Stimulated activated CD4-positive, alpha-beta T cell treated with anti-CD3 and anti-CD28 coated beads, Interleukin-4, amount 100 ng/mL, for 4 hours (primary cell): ENCODE results near the gene AACS.
"Not testable (repeated sequence)": the region's sequence is repeated elsewhere in the genome, so short reads cannot be mapped to it uniquely, and the experiment has no call there.

ENCODE experiments used
- DNase-seq, 2 experiments: peaks; one replicate each; pipeline ENCODE4 v3.0.0-alpha.2; 2020

AACS gene

GRCh38 chr12:125092872-125093680 is 27.8 kb downstream of the AACS start:
- no peak for DNase-seq

DNA sequence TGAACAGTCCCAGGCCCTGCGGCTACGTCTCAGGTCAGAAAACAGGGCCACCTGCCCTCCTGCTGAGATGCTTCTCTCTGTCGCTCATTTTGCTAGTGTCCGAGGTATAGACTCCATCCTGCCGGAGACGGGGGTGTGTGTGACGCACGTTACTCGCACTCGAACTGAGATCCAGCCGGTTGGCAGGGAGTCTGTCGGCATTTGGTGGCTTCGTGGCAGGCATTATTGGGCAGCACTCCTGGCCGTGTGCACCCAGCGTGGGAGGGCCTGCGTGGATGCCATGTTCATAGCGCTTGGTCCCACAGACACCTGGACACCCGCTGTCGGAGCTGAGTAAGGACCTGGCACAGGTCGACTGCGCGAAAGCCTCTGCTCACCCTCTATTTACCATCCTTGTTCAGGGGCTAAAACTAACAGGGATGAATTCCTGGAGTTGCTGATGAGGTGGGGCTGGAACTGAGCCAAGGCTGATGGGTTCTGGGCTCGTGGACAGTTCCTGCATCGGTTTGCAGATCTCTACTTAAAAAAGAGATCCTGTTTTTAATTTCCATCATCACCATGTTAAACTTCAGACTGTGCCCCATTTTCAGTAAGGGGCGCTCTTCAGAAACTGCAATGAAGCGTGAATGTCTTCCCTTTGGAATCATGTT is 28.6 kb downstream of the AACS start:
- no peak for DNase-seq

GRCh38 chr12:125096894-125097293 is 31.7 kb downstream of the AACS start:
- DNase-seq: no peak

DNA sequence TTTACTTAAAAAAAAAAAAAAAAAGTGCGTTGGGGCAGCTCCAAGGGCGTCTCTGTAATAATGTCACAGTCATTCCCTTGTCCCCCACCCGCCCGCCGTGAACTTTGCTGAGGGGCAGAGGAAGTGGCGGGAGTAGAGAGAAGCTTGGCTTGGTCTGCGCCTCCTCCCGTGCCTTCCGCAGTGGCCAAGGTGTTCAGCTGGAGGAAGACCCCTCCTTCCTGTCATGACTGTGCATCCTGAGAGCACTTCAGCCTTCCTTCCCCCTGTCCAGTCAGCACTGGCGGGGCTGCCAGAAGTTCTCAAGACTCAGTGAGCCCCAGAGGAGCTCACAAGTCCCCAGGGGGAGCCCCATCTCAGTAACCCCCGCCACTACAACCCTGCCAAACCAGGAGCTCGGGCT is 32.2 kb downstream of the AACS start:
- no peak for DNase-seq

DNA sequence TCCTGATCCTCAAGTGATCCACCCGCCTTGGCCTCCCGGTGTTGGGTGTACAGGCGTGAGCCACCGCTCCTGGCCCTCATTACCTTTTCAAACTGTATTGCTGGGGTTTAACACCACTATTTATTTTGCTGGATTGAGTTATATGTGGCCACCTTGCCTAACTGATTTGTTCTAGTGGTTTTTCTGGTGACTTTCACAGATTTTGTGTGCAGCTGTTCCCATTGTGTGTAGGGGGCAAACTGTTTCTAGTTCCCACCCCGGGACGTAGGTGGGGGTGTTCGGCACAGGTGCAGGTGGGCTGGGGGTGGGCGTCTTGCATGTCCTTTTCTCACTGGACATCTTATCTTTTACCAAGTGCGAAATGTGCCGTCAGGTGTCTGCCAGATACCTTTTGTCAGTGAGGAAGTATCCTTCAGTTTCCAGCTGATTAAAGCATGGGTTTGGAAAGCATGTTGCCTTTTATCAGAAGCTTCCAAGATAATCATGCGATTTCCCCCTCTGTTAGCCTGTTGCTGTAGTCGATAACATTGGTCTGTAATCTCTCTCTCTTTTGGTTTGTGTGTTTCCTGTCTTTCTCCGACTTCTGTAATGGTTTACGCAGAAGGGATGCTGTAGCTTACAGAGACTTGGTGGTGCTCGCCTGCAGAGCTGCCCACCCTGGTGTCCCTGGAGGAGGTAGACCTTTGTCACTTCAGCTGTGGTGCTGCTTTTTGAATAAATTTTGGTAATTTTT is 33.6 kb downstream of the AACS start:
- DNase-seq: no peak

- no peak for DNase-seq
These were observed 34.2 kb downstream of the AACS start for GRCh38 chr12:125099409-125099782.

DNA sequence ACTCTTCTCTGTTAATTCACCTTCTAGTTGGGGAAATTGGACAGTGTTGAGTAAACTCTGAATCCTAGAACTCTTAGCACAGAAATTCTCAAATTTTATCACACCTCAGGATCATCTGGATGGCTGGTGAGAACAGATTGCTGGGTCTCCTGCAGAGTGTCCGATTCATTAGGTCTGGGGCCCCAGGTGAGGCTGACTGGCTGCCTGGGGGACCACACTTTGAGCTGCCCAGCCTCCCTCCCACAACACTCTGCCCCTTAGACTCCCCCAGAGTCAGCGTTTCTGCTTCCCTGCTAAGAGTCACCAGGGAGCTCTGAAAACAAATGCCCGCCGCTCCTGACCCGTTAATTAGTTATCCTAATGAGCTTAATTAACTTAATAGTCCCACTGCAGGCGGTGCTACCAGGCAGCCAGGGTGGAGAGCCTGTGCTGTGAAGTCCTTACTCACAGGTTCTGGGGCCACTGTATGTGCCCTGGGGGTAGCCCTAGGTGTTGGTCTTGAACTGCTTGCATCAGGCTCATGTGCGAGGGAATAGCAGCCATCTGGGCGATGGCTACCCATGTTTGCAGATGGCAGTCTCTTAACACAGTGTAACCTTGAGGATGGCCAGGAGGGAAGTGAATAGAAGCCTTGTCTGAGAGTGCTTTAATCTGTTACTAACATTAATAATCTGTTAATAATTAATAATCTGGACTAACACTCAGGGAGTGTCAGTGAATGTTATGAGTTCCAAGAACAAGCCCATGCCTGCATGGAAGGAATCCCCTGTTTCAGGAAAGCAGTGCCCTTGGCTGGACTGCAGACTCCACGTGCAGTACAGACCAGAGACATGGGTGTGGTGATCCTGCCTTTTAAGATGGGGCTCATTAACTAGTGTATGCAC is 35.6 kb downstream of the AACS start:
- DNase-seq: no peak

DNA sequence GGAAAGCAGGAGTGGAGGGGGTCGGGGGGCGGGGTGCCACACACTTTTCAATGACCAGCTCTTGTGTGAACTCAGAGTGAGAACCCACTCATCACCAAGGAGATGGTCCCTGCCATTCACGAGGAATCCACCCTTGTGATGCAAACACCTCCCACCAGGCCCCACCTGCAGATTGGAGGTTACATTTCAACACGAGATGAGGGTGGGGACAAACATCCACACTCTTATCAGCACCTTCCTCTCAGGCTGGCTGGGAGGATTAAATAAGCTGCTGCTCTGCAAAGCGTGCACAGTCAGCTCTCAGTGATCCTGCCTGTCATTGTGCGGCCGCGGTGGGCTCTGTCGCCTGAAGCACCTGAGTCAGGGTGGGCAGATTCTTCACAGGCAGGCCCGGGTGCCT is 39.7 kb downstream of the AACS start:
- DNase-seq: no peak

DNA sequence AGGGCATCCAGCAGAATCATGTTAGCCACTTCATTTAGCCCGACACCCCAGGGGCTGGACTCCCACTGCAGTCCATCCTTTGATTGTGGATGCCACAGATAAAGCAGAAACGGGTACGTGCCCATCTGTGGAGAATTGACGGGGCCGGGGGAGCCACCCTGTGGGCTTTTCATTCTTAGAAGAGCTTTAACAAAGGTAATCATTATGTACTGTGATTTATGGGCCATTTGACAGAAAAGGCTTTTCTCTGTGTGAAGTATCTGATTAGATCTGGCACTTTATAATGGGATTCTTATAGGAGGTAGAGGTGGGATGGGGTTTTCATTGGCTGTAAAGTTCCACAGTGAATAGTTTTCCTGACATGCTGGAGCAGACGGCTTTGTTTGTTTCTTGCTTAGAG is 40.4 kb downstream of the AACS start:
- no peak for DNase-seq

DNA sequence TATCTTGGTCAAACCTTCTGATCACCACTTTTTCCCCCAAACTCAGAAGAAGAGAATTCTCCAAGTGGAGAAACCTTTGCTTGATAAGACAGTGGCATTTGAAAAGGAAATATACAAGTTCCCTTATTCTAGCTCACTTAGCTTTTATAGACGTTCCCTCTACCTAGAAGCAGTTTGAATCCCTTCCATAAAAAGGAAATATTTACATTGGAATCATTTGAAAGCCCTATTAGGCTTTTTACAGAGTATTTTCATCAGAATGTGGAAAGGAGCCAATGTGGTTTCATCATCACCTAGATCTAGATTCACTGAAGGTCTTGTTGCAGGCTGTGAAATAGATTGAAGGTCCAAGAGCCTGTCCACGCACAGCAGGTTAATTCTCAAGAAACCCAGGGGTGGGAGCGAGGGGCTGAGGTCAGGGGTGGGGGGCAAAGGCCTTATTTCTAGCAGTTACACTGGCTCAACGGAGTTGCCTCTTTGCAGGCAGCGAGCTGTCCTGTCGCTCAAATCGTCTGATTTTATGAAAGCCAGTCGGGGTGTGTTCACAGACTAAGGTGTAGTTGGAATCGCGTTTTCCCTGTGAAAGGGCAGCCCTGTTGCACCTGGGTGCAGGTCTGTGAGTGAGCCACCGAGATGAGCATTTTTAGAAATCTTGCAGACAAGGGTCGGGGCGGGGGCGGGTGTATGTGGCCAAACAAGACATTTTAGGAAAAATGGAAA is 45.6 kb downstream of the AACS start:
- DNase-seq: no peak

- no peak for DNase-seq
These were observed 46.2 kb downstream of the AACS start for GRCh38 chr12:125111403-125111802.

- not testable (repeated sequence) for DNase-seq
These were observed 47.4 kb downstream of the AACS start for GRCh38 chr12:125112614-125113013.

DNA sequence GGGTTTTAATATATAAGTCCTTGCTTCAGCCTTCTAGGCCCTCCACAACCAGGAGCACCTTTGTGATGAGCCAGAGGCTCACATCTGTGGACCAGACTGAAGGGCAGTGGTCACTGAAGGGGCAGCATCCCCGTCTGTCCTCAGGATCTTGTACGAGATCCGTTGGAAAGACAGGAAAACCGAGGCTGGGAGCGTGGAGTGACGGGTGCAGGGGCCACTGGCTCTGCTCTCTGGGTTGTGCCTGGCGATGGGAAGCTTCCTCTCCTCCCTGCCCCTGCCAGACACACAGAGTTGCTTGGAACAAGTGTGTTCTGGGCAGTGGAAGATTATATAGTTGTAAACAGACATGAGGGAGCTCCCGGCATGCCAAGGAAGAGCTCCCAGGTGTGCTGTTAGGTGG is 48.0 kb downstream of the AACS start:
- no peak for DNase-seq

DNA sequence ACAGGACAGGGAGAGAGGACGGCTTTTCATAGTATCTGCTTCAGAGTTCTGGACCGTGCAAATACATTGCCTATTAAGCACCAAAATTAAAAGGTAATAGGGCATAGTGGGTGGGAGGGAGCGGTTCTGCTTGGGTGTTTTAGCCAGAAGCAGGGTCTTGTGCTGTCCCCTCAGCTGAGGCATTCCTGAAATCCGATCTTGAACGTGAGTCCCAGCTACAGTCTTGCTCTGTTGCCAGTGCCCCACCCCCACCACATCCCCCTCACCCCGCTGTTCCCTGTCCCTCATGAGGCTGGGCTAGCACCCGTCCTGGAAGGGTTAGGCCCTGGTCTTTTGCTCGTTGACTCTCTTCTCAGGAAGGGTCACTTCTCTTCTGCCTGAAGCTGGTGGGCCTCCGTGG is 48.6 kb downstream of the AACS start:
- no peak for DNase-seq

GRCh38 chr12:125114365-125115141 is 49.3 kb downstream of the AACS start:
- DNase-seq: no peak

GRCh38 chr12:125120566-125120965 is 55.3 kb downstream of the AACS start:
- DNase-seq: no peak

DNA sequence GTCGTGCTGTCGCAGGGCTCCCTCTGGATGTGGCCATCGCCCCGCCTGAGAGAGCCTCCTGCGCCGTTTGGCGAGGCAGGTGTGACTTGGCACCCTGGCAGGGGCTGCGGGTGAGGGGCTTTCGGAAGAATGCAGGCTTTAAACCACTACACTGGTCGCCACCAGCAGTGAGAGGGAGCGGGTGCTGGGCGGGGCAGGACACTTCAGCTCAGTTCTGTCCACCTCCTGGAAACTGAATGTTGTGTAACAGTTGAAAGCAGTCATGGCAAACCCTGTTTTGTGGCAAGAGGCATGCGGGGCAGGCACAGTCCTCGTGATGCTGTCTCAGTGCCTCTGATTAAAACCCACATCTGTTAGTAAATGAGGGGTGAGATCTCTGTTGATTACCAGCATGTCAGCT is 55.9 kb downstream of the AACS start:
- DNase-seq: no peak

DNA sequence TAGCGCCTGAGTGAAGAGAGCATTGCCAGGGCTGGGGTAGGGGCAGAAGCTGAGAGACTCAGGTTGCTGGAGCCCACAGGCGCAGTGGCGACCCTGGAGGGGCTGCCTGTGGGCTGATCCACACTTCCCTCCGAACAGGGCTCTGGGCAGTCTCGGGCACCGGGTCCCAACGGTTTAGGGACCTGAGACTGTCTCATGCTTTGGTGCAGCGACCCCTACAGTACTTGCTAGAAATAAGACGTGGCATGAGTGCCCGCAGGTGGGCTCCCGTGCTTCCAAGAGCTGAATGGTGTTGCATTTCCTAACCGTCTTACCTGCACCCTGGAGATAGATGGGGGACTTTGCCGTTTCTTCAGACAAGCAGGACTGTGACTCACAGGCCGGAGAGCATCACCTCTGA is 57.4 kb downstream of the AACS start:
- no peak for DNase-seq

GRCh38 chr12:125124320-125124966 is 59.2 kb downstream of the AACS start:
- no peak for DNase-seq

GRCh38 chr12:125125271-125125670 is 60.0 kb downstream of the AACS start:
- DNase-seq: no peak
